WTC11 (cell line): ENCODE measurements around the gene MS4A6A. TPM values are rescaled to one million over a fixed set of nuclear protein-coding genes. Genes with fewer than 3 reads are reported as not detected.

ENCODE experiments used
- ATAC-seq: fragments of 200-7000 bp; cut with Tn5 transposase; 2 replicates; pipeline ENCODE4 v1.10.0; 2021; ENCODE audit warnings: mild to moderate bottlenecking, moderate library complexity
- CTCF ChIA-PET: fragments of 300-600 bp; sonication (Branson Sonifier 250); formaldehyde crosslinking; loops from one replicate; lab custom pipeline; 2021; ENCODE audit warnings: antibody characterized with exemption; lab: Charles Lee
- POLR2A ChIA-PET: fragments of 350-600 bp; sonication (Branson Sonifier 250); formaldehyde crosslinking; loops from one replicate; lab custom pipeline; 2021; ENCODE audit warnings: antibody characterized with exemption; lab: Charles Lee
- DNase-seq: peaks from one replicate; pipeline ENCODE4 v3.0.0; 2021; ENCODE audit warnings: low spot score
- H3K27ac Mint-ChIP-seq: 2 replicates; pipeline ENCODE4 v1.8.0; 2021; ENCODE audit warnings: mixed read lengths
- H3K27me3 Mint-ChIP-seq: 2 replicates; pipeline ENCODE4 v1.8.0; 2021; ENCODE audit warnings: low read depth, mild to moderate bottlenecking, moderate library complexity, mixed read lengths
- H3K36me3 Mint-ChIP-seq: 2 replicates; pipeline ENCODE4 v1.8.0; 2021; ENCODE audit warnings: mixed read lengths
- H3K4me1 Mint-ChIP-seq: 2 replicates; pipeline ENCODE4 v1.8.0; 2022; ENCODE audit warnings: mixed read lengths
- H3K4me3 Mint-ChIP-seq: 2 replicates; pipeline ENCODE4 v1.8.0; 2021; ENCODE audit warnings: mild to moderate bottlenecking, moderate library complexity, mixed read lengths
- H3K9me3 Mint-ChIP-seq: 2 replicates; pipeline ENCODE4 v1.8.0; 2021; ENCODE audit warnings: mixed read lengths
- ARID4B ChIP-seq: sonication (generic); formaldehyde crosslinking; IDR thresholded peaks from 2 replicates; pipeline ENCODE4 v1.8.0; 2023; ENCODE audit warnings: missing genetic modification reagents, mild to moderate bottlenecking, borderline replicate concordance
- ERG ChIP-seq: fragments of 250-450 bp; sonication (Bioruptor Pico); IDR thresholded peaks from 2 replicates; pipeline ENCODE4 v1.8.0; 2021; ENCODE audit warnings: mild to moderate bottlenecking
- FOXJ3 ChIP-seq: sonication (generic); formaldehyde crosslinking; IDR thresholded peaks from 2 replicates; pipeline ENCODE4 v1.9.0; 2021; ENCODE audit warnings: missing genetic modification reagents, mild to moderate bottlenecking, borderline replicate concordance
- IRF1 ChIP-seq: sonication (generic); formaldehyde crosslinking; IDR thresholded peaks from 2 replicates; pipeline ENCODE4 v1.8.0; 2023; ENCODE audit warnings: missing genetic modification reagents
- NFE2L1 ChIP-seq: sonication (generic); formaldehyde crosslinking; IDR thresholded peaks from 2 replicates; pipeline ENCODE4 v1.8.1; 2023; ENCODE audit warnings: missing genetic modification reagents
- PRDM15 ChIP-seq: sonication (generic); formaldehyde crosslinking; IDR thresholded peaks from 2 replicates; pipeline ENCODE4 v1.8.0; 2022; ENCODE audit warnings: missing genetic modification reagents
- PRRX2 ChIP-seq: fragments of 250-450 bp; sonication (Bioruptor Pico); IDR thresholded peaks from 2 replicates; pipeline ENCODE4 v1.8.0; 2021; ENCODE audit warnings: mild to moderate bottlenecking
- RELA ChIP-seq: sonication (generic); formaldehyde crosslinking; IDR thresholded peaks from 2 replicates; pipeline ENCODE4 v1.8.1; 2022; ENCODE audit warnings: missing genetic modification reagents, mild to moderate bottlenecking, borderline replicate concordance
- SP1 ChIP-seq: sonication (generic); formaldehyde crosslinking; conservative IDR thresholded peaks from 2 replicates; pipeline ENCODE4 v1.8.1; 2022; ENCODE audit warnings: missing genetic modification reagents
- STAT6 ChIP-seq: sonication (generic); formaldehyde crosslinking; conservative IDR thresholded peaks from 2 replicates; pipeline ENCODE4 v1.8.1; 2023; ENCODE audit warnings: mild to moderate bottlenecking, low read depth, missing genetic modification reagents, moderate library complexity
- TCF7 ChIP-seq: sonication (generic); formaldehyde crosslinking; IDR thresholded peaks from 2 replicates; pipeline ENCODE4 v1.8.0; 2022; ENCODE audit warnings: mild to moderate bottlenecking, low read depth, missing genetic modification reagents, moderate library complexity
- ZNF263 ChIP-seq: sonication (generic); formaldehyde crosslinking; IDR thresholded peaks from 2 replicates; pipeline ENCODE4 v1.8.1; 2022; ENCODE audit warnings: low read depth, mild to moderate bottlenecking, moderate library complexity, missing genetic modification reagents
- ZNF423 ChIP-seq: fragments of 250-450 bp; sonication (Bioruptor Pico); IDR thresholded peaks from 2 replicates; pipeline ENCODE4 v2.1.2; 2022; ENCODE audit warnings: mild to moderate bottlenecking, moderate library complexity
- ZNF425 ChIP-seq: fragments of 250-450 bp; sonication (Bioruptor Pico); conservative IDR thresholded peaks from 2 replicates; pipeline ENCODE4 v1.9.0; 2021; ENCODE audit warnings: mild to moderate bottlenecking
- total RNA-seq: library from RNA; stranded (reverse); gene quantifications from 3 replicates; pipeline ENCODE4 v1.2.3, GENCODE V29; 2021

Gene MS4A6A
- total RNA-seq, 1 experiment from 2014 or later = 0.39 TPM

GRCh38 chr11:60169264-60169915, 13.5 kb downstream of the MS4A6A start:
- Mint-ChIP-seq H3K4me1 (peaks cover 4% of the 10 kb centered on the region; the same call in 1 of the 2 replicates), H3K4me3 (no peak overlapping the region), H3K27ac (no peak overlapping the region), H3K27me3 (peaks cover 4% of the 10 kb centered on the region; the same call in 1 of the 2 replicates), H3K9me3 (peaks cover 58% of the 10 kb centered on the region), H3K36me3 (peaks cover 29% of the 10 kb centered on the region)
- TF ChIP-seq PRDM15 (CRISPR knock-in tag) = peak; percentile 39; the same call in 1 of the 2 replicates
- TF ChIP-seq ERG (CRISPR knock-in tag) = no peak
- CTCF ChIA-PET = interaction anchor here (0.6 to 2.3 kb wide), 4 partner anchors 10 to 305 kb away, joined by 3 to 11 read pairs (median 4); no protein-coding TSS in a partner anchor
- no peak for ATAC-seq
- peak; percentile 28 for DNase-seq
- POLR2A ChIA-PET = no interaction called here

- ATAC-seq = no peak
- H3K9me3 Mint-ChIP-seq = peaks cover 58% of the 10 kb centered on the region
- H3K4me1 Mint-ChIP-seq = peaks cover 4% of the 10 kb centered on the region; the same call in 1 of the 2 replicates
- no peak overlapping the region for H3K4me3 Mint-ChIP-seq
- H3K27me3 Mint-ChIP-seq = peaks cover 4% of the 10 kb centered on the region; the same call in 1 of the 2 replicates
- TF ChIP-seq ZNF423 (CRISPR knock-in tag) (no peak), TCF7 (no peak), STAT6 (CRISPR knock-in tag) (no peak), IRF1 (CRISPR knock-in tag) (no peak), SP1 (CRISPR knock-in tag) (no peak), ZNF263 (no peak), FOXJ3 (CRISPR knock-in tag) (no peak), PRRX2 (CRISPR knock-in tag) (no peak), NFE2L1 (no peak)
- TF ChIP-seq, all 79 proteins: peak for 0
- peaks cover 29% of the 10 kb centered on the region for H3K36me3 Mint-ChIP-seq
- DNase-seq = no peak
- ChIA-PET CTCF (no interaction called here), POLR2A (no interaction called here)
- H3K27ac Mint-ChIP-seq = no peak overlapping the region
Measured at GRCh38 chr11:60168306-60168705, 14.6 kb downstream of the MS4A6A start.

GRCh38 chr11:60165951-60166350, 16.9 kb downstream of the MS4A6A start:
- CTCF ChIA-PET = no interaction called here
- TF ChIP-seq ERG (CRISPR knock-in tag) (no peak), ARID4B (CRISPR knock-in tag) (no peak), ZNF425 (no peak), RELA (CRISPR knock-in tag) (no peak)

More at GRCh38 chr11:60165951-60166350, 16.9 kb downstream of the MS4A6A start:
- H3K4me3 Mint-ChIP-seq = no peak overlapping the region
- peaks cover 54% of the 10 kb centered on the region for H3K9me3 Mint-ChIP-seq
- POLR2A ChIA-PET = no interaction called here
- H3K27me3 Mint-ChIP-seq = peaks cover 4% of the 10 kb centered on the region; the same call in 1 of the 2 replicates
- DNase-seq (no peak), ATAC-seq (no peak)
- peaks cover 29% of the 10 kb centered on the region for H3K36me3 Mint-ChIP-seq
- no peak overlapping the region for H3K27ac Mint-ChIP-seq
- H3K4me1 Mint-ChIP-seq = no peaks in the 10 kb centered on the region
